GM18861 (cell line): ENCODE data around the gene DSCAM.
"Not testable (repeated sequence)": the region's sequence is repeated elsewhere in the genome, so short reads cannot be mapped to it uniquely, and the experiment has no call there.

Experiments used
- ATAC-seq: cut with Tn5 transposase; IDR thresholded peaks from one replicate; pipeline ENCODE4 v1.9.1; 2021; ENCODE audit not compliant: unreplicated experiment

Gene DSCAM

GRCh38 chr21:40472013-40472412 is 374.9 kb downstream of the DSCAM start:
- ATAC-seq: no peak

DNA sequence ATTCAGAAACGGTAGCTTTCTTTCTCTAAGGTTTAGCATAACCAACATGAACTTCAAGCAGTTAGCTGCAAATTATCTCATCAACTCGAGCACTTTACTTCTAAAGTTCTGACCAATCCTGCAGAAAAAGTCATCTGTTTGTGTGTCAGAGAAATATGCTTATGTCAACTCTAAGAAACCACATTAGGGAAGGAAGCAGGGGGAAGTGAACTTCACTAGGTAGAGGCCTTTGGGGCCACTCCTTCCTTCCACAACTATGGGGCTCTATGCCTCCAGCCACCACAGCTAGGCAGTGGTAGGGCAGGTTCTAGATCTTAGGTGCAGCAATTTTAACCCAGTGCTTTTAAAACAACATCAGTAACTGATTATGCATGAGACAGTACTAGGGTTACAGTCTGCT is 375.9 kb downstream of the DSCAM start:
- ATAC-seq: no peak

GRCh38 chr21:40466893-40467483 is 380.0 kb downstream of the DSCAM start:
- ATAC-seq: no peak

DNA sequence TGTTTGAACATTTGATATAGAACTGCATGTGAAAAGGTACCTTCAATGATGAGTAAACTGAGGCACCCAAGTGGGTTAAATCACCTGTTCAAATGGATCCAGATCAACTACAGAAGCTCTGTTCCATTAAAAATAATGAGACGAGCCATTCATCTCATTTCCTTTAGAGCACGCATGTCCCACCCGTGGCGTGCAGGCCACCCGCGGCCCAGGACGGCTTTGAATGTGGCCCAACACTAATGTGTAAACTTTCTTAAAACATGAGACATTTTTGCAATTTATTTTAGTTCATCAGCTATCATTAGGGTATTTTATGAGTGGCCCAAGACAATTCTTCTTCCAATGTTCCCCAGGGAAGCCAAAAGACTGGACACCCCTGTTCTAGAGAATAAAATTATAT is 381.6 kb downstream of the DSCAM start:
- no peak for ATAC-seq

DNA sequence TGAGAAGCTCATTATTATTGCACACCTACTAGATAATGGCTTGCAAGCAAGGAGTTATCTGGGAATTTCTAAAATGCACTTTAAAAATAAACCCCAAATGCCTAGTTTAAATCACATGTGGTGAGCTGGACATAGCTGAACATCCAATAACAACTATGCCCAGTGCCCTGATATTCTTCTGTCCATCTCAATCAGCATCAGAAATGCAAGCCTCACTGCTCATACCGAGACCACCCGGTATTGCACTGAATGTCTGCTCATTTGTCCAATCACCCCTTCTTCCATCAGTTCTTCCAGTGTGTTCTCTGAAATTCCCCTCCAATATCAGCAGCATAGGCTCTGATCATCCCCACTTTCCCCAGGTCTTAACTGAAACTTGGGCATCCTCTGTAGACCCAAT is 383.8 kb downstream of the DSCAM start:
- no peak for ATAC-seq

- ATAC-seq: no peak
Measured at GRCh38 chr21:40461008-40461407, 385.9 kb downstream of the DSCAM start.

- no peak for ATAC-seq
Measured at GRCh38 chr21:40457741-40458140, 389.2 kb downstream of the DSCAM start.

GRCh38 chr21:40454057-40454456 is 392.9 kb downstream of the DSCAM start:
- ATAC-seq: no peak

GRCh38 chr21:40453183-40453582 is 393.8 kb downstream of the DSCAM start:
- ATAC-seq: no peak

- ATAC-seq: no peak
Measured at GRCh38 chr21:40452548-40452947, 394.4 kb downstream of the DSCAM start.

DNA sequence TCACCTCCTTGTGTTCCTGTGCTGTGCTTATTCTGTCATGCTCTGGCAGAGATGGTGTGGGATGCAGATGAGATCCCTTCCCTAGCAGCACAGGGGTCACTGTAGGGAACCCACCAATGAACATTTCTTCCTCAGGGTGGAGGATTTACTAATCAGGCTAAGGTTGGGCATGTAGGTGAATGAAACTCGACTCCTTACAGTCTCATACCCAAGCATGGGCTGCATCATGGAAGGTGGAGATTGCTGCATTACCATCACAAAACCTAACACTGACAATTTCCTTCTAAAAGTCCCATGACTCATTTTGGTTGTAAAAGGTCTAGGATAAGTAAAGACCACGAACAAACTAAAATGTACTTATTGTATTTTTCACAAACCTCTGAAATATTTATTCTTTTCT is 399.9 kb downstream of the DSCAM start:
- no peak for ATAC-seq

- ATAC-seq: no peak
Measured at GRCh38 chr21:40445349-40445921, 401.5 kb downstream of the DSCAM start.

DNA sequence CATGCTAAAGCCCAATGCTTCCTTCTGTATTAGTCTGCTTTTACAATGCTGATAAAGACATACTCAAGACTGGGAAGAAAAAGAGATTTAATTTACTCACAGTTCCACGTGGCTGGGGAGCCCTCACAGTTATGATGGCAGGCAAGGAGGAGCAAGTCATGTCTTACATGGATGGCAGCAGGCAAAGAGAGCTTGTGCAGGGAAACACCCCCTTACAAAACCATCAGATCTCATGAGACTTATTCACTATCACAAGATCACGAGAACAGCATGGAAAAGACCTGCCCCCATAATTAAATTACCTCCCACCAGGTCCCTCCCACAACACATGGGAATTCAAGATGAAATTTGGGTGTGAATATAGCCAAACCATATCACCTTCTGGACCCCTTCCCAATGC is 407.4 kb downstream of the DSCAM start:
- not testable (repeated sequence) for ATAC-seq

DNA sequence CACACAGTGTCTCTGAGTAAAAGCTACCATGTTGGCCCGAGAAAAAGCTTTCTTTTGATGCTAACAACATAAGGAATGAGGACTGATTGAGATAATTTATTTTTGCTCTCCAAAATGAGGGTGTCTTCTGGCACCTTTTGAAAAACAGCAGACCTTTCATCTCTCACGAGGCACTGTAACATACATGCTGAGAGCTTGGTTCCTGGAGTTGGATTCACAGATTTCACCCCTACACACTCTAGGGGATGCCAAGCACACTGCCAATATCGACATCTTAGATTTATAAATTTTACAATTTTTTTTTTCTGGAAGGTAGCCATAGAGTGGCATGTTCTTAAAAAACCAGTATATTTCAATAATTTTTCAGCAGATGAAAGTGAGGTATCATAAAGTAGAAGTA is 408.3 kb downstream of the DSCAM start:
- ATAC-seq: no peak

GRCh38 chr21:40436261-40436660 is 410.7 kb downstream of the DSCAM start:
- ATAC-seq: no peak

- ATAC-seq: no peak
Measured at GRCh38 chr21:40433538-40433937, 413.4 kb downstream of the DSCAM start.

DNA sequence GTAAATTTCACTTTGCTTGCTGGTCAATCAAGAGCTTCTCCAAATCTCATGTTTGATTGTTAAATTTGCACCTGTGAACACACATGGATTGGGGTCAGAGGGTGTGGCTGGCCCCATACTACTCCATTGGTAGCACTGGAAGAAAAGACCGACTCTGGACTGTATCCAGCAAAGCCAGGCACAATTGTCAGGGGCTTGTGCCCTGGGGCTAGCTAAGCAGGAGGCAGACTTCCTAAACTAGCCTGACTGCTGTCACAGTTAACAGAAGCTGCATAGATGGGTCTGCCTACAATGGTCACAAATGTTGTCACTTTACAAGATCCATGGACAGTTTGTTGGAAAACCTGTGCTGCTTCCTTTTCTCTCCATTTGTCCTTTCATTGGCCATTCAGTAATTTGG is 421.0 kb downstream of the DSCAM start:
- no peak for ATAC-seq

- no peak for ATAC-seq
Measured at GRCh38 chr21:40422896-40423635, 423.9 kb downstream of the DSCAM start.

DNA sequence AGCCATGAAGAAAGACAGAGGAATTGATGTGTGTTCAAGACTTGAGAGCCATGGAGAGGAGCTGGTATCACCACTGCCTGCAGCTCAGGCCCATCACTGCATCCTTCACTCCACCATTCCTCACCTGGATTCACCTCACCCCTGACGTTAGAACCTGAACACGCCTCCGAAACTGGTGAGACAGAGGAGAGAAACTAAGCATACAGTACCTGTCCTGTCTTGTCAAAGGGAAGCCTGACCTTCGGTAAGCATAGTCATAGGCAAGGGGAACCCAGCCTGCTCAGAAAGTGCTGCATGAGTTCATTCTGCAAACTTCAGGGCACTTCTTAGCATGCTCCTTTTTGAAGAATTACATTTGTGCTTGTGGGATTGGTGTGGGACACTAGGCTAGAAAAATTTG is 425.8 kb downstream of the DSCAM start:
- ATAC-seq: no peak

DNA sequence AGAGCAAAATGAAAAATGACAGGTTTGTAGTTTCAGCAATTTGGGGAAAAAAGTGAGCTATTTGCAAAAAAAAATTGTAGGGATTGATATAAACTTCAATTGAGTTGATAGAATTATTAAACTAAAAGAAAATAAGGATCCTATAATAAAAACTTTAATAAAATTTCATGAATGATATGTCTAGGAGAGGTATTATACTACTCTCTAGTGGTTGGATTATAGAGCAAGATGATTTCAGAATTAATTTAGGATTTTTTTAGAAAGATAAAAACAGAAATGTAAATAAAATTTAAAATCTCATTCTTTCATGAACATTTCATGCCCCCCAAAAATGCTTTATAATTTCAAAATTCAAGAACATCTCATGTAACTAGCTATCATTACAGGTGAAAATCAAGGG is 430.4 kb downstream of the DSCAM start:
- no peak for ATAC-seq

- no peak for ATAC-seq
Measured at GRCh38 chr21:40408561-40408960, 438.4 kb downstream of the DSCAM start.

DNA sequence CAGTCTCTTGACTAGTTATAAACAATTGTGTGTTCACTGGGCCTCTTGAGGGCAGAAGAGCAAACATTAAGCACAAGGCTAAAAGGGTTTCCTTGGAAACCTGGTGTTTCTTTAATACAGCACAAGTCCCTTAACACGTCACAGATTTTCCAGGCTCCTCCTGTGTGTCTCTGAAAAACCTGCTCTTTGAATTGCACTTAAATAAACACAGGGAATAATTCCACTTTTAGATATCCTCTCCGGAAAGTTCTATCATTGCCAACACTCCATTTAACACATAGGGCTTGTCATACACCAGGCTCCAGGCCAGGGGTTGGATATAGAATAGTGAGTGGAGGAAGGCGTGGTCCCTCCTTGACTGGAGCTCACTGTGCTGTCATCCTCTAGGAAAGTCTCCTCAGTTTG is 442.6 kb downstream of the DSCAM start:
- ATAC-seq: no peak
